ENCODE measurements around the gene CTF1. TPM values are rescaled to one million over a fixed set of nuclear protein-coding genes. Genes with fewer than 3 reads are reported as not detected.

The CTF1 gene
- total RNA-seq, 1 donor from 2014 or later = 3.4 TPM

- H3K4me1 Mint-ChIP-seq (ENCODE audit: unreplicated experiment) = peaks cover 34% of the 10 kb centered on the region
- H3K27ac Mint-ChIP-seq (ENCODE audit: unreplicated experiment) = peak overlapping the region; percentile 97
- H3K4me3 Mint-ChIP-seq (ENCODE audit: unreplicated experiment) = peak overlapping the region; percentile 92
- H3K27me3 Mint-ChIP-seq (ENCODE audit: unreplicated experiment) = peaks cover 27% of the 10 kb centered on the region
- no peak for TF ChIP-seq CTCF (IDR thresholded peaks at IDR 0.05; ENCODE audit: unreplicated experiment)
- H3K36me3 Mint-ChIP-seq (ENCODE audit: low read depth, unreplicated experiment) = peaks cover 16% of the 10 kb centered on the region
- H3K9me3 Mint-ChIP-seq (ENCODE audit: unreplicated experiment) = no peaks in the 10 kb centered on the region
- no peak for DNase-seq (ENCODE audit: low spot score)
Measured at GRCh38 chr16:30895627-30896260, 670 bp upstream of the CTF1 start.

- Mint-ChIP-seq H3K4me3 (ENCODE audit: unreplicated experiment) (peak overlapping the region; percentile 92), H3K36me3 (ENCODE audit: low read depth, unreplicated experiment) (peaks cover 11% of the 10 kb centered on the region), H3K4me1 (ENCODE audit: unreplicated experiment) (peaks cover 34% of the 10 kb centered on the region), H3K9me3 (ENCODE audit: unreplicated experiment) (no peaks in the 10 kb centered on the region), H3K27me3 (ENCODE audit: unreplicated experiment) (peaks cover 20% of the 10 kb centered on the region), H3K27ac (ENCODE audit: unreplicated experiment) (peak overlapping the region; percentile 97)
- no peak for TF ChIP-seq CTCF (IDR thresholded peaks at IDR 0.05; ENCODE audit: unreplicated experiment)
- DNase-seq (ENCODE audit: low spot score) = peak; percentile 85
Measured at GRCh38 chr16:30896889-30897733, 697 bp downstream of the CTF1 start.

DNA sequence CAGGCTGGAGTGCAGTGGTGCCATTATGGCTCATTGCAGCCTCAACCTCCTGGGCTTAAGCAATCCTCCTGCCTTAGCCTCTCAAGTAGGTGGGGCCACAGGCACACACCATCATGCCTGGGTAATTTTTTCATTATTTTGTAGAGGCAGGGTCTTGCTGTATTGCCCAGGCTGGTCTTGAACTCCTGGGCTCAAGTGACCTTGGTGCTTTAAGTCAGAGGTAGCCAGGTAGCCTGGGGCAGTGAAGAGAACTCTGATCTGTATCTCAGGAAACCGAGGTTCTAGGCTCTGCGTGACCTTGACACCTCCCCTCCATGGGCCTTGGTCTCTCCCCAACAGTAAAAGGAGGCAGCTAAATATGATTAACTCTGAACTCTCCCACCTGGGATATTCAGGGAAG is 3.4 kb downstream of the CTF1 start:
- Mint-ChIP-seq H3K27ac (ENCODE audit: unreplicated experiment) (no peak overlapping the region), H3K9me3 (ENCODE audit: unreplicated experiment) (no peaks in the 10 kb centered on the region), H3K27me3 (ENCODE audit: unreplicated experiment) (peaks cover 15% of the 10 kb centered on the region), H3K4me1 (ENCODE audit: unreplicated experiment) (peaks cover 43% of the 10 kb centered on the region), H3K4me3 (ENCODE audit: unreplicated experiment) (no peak overlapping the region), H3K36me3 (ENCODE audit: low read depth, unreplicated experiment) (peaks cover 8% of the 10 kb centered on the region)
- DNase-seq (ENCODE audit: low spot score) = no peak
- no peak for TF ChIP-seq CTCF (IDR thresholded peaks at IDR 0.05; ENCODE audit: unreplicated experiment)

- H3K9me3 Mint-ChIP-seq (ENCODE audit: unreplicated experiment) = no peaks in the 10 kb centered on the region
- H3K36me3 Mint-ChIP-seq (ENCODE audit: low read depth, unreplicated experiment) = peaks cover 3% of the 10 kb centered on the region
- H3K4me1 Mint-ChIP-seq (ENCODE audit: unreplicated experiment) = peaks cover 39% of the 10 kb centered on the region
- DNase-seq (ENCODE audit: low spot score) = no peak
- TF ChIP-seq CTCF (IDR thresholded peaks at IDR 0.05; ENCODE audit: unreplicated experiment) = no peak
- H3K4me3 Mint-ChIP-seq (ENCODE audit: unreplicated experiment) = no peak overlapping the region
- H3K27me3 Mint-ChIP-seq (ENCODE audit: unreplicated experiment) = peaks cover 11% of the 10 kb centered on the region
- no peak overlapping the region for H3K27ac Mint-ChIP-seq (ENCODE audit: unreplicated experiment)
Measured at GRCh38 chr16:30900588-30900987, 4.2 kb downstream of the CTF1 start.
